ENCODE results near the gene CENPP.
"Not testable (repeated sequence)": the region's sequence is repeated elsewhere in the genome, so short reads cannot be mapped to it uniquely, and the experiment has no call there.

The CENPP gene

GRCh38 chr9:92535940-92536850 is 210.4 kb downstream of the CENPP start, which contains the start of gene ECM2:
Gene ECM2, minus strand, starts transcription at chr9:92535990. Its CDS starts 13,124 bp downstream, at chr9:92522866.
- no peak for DNase-seq (ENCODE audit: low read depth in 2 of 2)

GRCh38 chr9:92538541-92538940 is 212.8 kb downstream of the CENPP start:
- no peak for DNase-seq (ENCODE audit: low read depth in 2 of 2)

GRCh38 chr9:92543972-92544371 is 218.2 kb downstream of the CENPP start:
- no peak for DNase-seq (ENCODE audit: low read depth in 2 of 2)

GRCh38 chr9:92545002-92545510 is 219.3 kb downstream of the CENPP start:
- no peak for DNase-seq (ENCODE audit: low read depth in 2 of 2)

GRCh38 chr9:92547356-92547755 is 221.6 kb downstream of the CENPP start:
- DNase-seq (ENCODE audit: low read depth in 2 of 2) = no peak

- no peak for DNase-seq (ENCODE audit: low read depth in 2 of 2)
These were observed 225.0 kb downstream of the CENPP start for GRCh38 chr9:92550765-92551164.

- no peak for DNase-seq (ENCODE audit: low read depth in 2 of 2)
These were observed 233.0 kb downstream of the CENPP start for GRCh38 chr9:92558612-92559374.

GRCh38 chr9:92561374-92562330 is 235.9 kb downstream of the CENPP start:
- DNase-seq (ENCODE audit: low read depth in 2 of 2) = no peak

GRCh38 chr9:92562461-92562967 is 236.8 kb downstream of the CENPP start:
- DNase-seq (ENCODE audit: low read depth in 2 of 2) = no peak

GRCh38 chr9:92563116-92564100 is 237.7 kb downstream of the CENPP start:
- DNase-seq (ENCODE audit: low read depth in 2 of 2) = no peak

- no peak for DNase-seq (ENCODE audit: low read depth in 2 of 2)
These were observed 238.8 kb downstream of the CENPP start for GRCh38 chr9:92564504-92564903.

- no peak for DNase-seq (ENCODE audit: low read depth in 2 of 2)
These were observed 239.2 kb downstream of the CENPP start for GRCh38 chr9:92564982-92565381.

- DNase-seq (ENCODE audit: low read depth in 2 of 2) = not testable (repeated sequence)
These were observed 246.1 kb downstream of the CENPP start for GRCh38 chr9:92571871-92572270.

- not testable (repeated sequence) for DNase-seq (ENCODE audit: low read depth in 2 of 2)
These were observed 247.9 kb downstream of the CENPP start for GRCh38 chr9:92573612-92574011.

- DNase-seq (ENCODE audit: low read depth in 2 of 2) = no peak
These were observed 250.4 kb downstream of the CENPP start for GRCh38 chr9:92576175-92576574.

- no peak for DNase-seq (ENCODE audit: low read depth in 2 of 2)
These were observed 264.2 kb downstream of the CENPP start for GRCh38 chr9:92589923-92590322.

GRCh38 chr9:92590377-92590776 is 264.6 kb downstream of the CENPP start:
- no peak for DNase-seq (ENCODE audit: low read depth in 2 of 2)

GRCh38 chr9:92592537-92592936 is 266.8 kb downstream of the CENPP start:
- no peak for DNase-seq (ENCODE audit: low read depth in 2 of 2)

GRCh38 chr9:92592946-92593861 is 267.5 kb downstream of the CENPP start:
- no peak for DNase-seq (ENCODE audit: low read depth in 2 of 2)
